HL-60 (cell line): ENCODE data around the gene N4BP2L2.

Experiments
- CTCF ChIP-seq: IDR thresholded peaks from one replicate; pipeline ENCODE4 v1.5.1; 2011; ENCODE audit warnings: low read length, control low read depth, inconsistent platforms; ENCODE audit not compliant: insufficient read depth
- GABPA ChIP-seq: IDR thresholded peaks from 2 replicates; pipeline ENCODE4 v1.6.1; 2012; ENCODE audit warnings: low read depth
- POLR2AphosphoS5 ChIP-seq: IDR thresholded peaks from 2 replicates; pipeline ENCODE4 v1.6.1; 2012; ENCODE audit warnings: low read depth
- REST ChIP-seq: IDR thresholded peaks from 2 replicates; pipeline ENCODE4 v1.6.1; 2012; ENCODE audit warnings: low read depth; ENCODE audit not compliant: insufficient replicate concordance

- TF ChIP-seq GABPA (no peak), CTCF (no peak), POLR2AphosphoS5 (no peak), REST (no peak)
Measured at GRCh38 chr13:32504876-32505275, 33.7 kb downstream of the N4BP2L2 start.
